ENCODE measurements around the gene MAD2L2. TPM values are rescaled to one million over a fixed set of nuclear protein-coding genes. Genes with fewer than 3 reads are reported as not detected.

Gene MAD2L2
- total RNA-seq, 1 experiment from 2014 or later: 84.8 TPM

GRCh38 chr1:11676386-11677103 lies 4.4 kb downstream of the MAD2L2 start:
- TF ChIP-seq SIN3A (IDR thresholded peaks at IDR 0.05; ENCODE audit: borderline replicate concordance, insufficient read depth, low read depth, low read length) (no peak), CTCF (IDR thresholded peaks at IDR 0.05) (no peak), POLR2AphosphoS5 (IDR thresholded peaks at IDR 0.05; ENCODE audit: low read depth, low read length) (no peak), REST (IDR thresholded peaks at IDR 0.05; ENCODE audit: insufficient read depth in 1 of 2, low read depth in 2 of 2, low read length in 1 of 2) (no peak), TCF7L2 (IDR thresholded peaks at IDR 0.05; ENCODE audit: low read depth, low read length) (no peak)
- CTCF ChIA-PET: interaction anchor here (0.7 kb wide), 1 partner anchor 12 kb away, joined by 3 read pairs; no protein-coding TSS in a partner anchor
- intact Hi-C loops (cut with micrococcal nuclease; ENCODE audit: unreplicated experiment): loop anchor here (5.0 kb wide), 1 partner anchor 41 kb away; no protein-coding TSS in a partner anchor
- DNase-seq (ENCODE audit: low read depth, low spot score) (no peak), ATAC-seq (no peak)
- peaks cover 2% of the 10 kb centered on the region; the same call in 1 of the 2 replicates for H3K36me3 ChIP-seq (ENCODE audit: control insufficient read depth, insufficient read depth, low read length)
- BruUV-seq (replicated peaks): no TSS peak
- in situ Hi-C loops (cut with HindIII; ENCODE audit: low pct_unique_long_range_greater_than_20kb, low sequenced_read_pairs): no loop called here
- POLR2A ChIA-PET: interaction anchor here (0.6 kb wide), 1 partner anchor 67 kb away, joined by 3 read pairs; no protein-coding TSS in a partner anchor
- no peak overlapping the region for H3K4me3 ChIP-seq (ENCODE audit: low read depth in 2 of 2, low read length in 2 of 2)
- no peak overlapping the region for H3K27ac ChIP-seq (ENCODE audit: low read length)
- no peaks in the 10 kb centered on the region for H3K27me3 ChIP-seq (ENCODE audit: control insufficient read depth, insufficient read depth, low read length)
- H3K9me3 ChIP-seq (ENCODE audit: control insufficient read depth, insufficient read depth, low read depth, low read length): no peaks in the 10 kb centered on the region
- peaks cover 2% of the 10 kb centered on the region for H3K4me1 ChIP-seq (ENCODE audit: control insufficient read depth, insufficient read depth, low read length)

GRCh38 chr1:11675325-11675724 lies 5.6 kb downstream of the MAD2L2 start:
- intact Hi-C loops (cut with micrococcal nuclease; ENCODE audit: unreplicated experiment) (loop anchor here (5.0 kb wide), 1 partner anchor 42 kb away; no protein-coding TSS in a partner anchor), in situ Hi-C loops (cut with HindIII; ENCODE audit: low pct_unique_long_range_greater_than_20kb, low sequenced_read_pairs) (no loop called here)
- ATAC-seq: no peak
- Histone ChIP-seq H3K4me3 (ENCODE audit: low read depth in 2 of 2, low read length in 2 of 2) (no peak overlapping the region), H3K27ac (ENCODE audit: low read length) (no peak overlapping the region), H3K9me3 (ENCODE audit: control insufficient read depth, insufficient read depth, low read depth, low read length) (no peaks in the 10 kb centered on the region), H3K36me3 (ENCODE audit: control insufficient read depth, insufficient read depth, low read length) (peaks cover 2% of the 10 kb centered on the region; the same call in 1 of the 2 replicates), H3K27me3 (ENCODE audit: control insufficient read depth, insufficient read depth, low read length) (no peaks in the 10 kb centered on the region), H3K4me1 (ENCODE audit: control insufficient read depth, insufficient read depth, low read length) (peaks cover 8% of the 10 kb centered on the region; the same call in 1 of the 2 replicates)
- BruUV-seq (replicated peaks): no TSS peak
- DNase-seq (ENCODE audit: low read depth, low spot score): no peak
- TF ChIP-seq SIN3A (IDR thresholded peaks at IDR 0.05; ENCODE audit: borderline replicate concordance, insufficient read depth, low read depth, low read length) (no peak), REST (IDR thresholded peaks at IDR 0.05; ENCODE audit: insufficient read depth in 1 of 2, low read depth in 2 of 2, low read length in 1 of 2) (no peak), CTCF (IDR thresholded peaks at IDR 0.05) (no peak; the same call in 1 of the 2 replicates), TCF7L2 (IDR thresholded peaks at IDR 0.05; ENCODE audit: low read depth, low read length) (no peak)
- CTCF ChIA-PET: no interaction called here
- POLR2A ChIA-PET: no interaction called here

Measured in Panc1 (cell line).